LNCaP clone FGC (cell line): ENCODE data around the gene EPHB1.

Experiments
- DNase-seq: peaks from one replicate; pipeline ENCODE4 v3.0.0-alpha.2; 2011; ENCODE audit warnings: low read depth
- H3K4me3 ChIP-seq: 2 replicates; pipeline ENCODE4 v1.5.1; 2011; ENCODE audit warnings: mild to moderate bottlenecking, low read depth, low read length, control low read depth
- TF ChIP-seq, protein P1 (sequence below): IDR thresholded peaks from 2 replicates; pipeline ENCODE4 v1.5.1; 2012; ENCODE audit warnings: mild to moderate bottlenecking; ENCODE audit not compliant: control insufficient read depth, insufficient read depth; ENCODE audit errors: extremely low read depth

EPHB1 gene

DNA sequence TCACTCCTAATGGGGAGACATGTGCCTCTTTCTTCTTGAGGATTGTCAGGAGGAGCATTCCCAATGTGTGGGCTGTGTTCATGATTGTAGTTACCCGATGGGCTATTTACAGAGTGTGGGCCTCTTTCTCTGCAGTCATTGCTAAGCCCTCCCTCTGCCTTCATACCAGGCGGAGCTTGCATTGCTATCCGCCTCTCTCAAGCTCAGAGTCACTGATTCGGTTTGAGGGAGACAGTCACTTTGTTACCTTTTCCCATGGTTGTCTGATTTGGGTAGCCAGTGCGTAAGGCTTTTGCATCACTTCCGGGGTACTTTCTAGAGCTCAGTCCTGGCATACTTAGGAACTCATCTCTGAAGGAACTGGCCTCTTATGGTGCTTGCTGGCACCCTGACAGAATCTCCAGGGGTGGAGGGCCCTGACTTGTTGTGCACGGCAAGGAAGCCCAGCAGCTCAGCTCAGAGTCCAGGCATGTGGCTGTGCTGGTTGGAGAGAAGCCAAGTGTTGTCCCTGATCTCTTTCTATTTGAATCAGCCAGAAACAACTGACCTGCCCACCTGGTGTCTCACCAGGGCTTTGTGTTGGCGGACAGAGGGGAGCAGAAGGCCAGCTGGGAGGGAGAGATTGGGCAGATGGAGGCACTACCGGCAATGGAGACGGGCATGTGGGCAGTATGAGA is 79.8 kb downstream of the EPHB1 start:
- DNase-seq = no peak
- no peak overlapping the region for H3K4me3 ChIP-seq
- TF ChIP-seq, protein P1, sequence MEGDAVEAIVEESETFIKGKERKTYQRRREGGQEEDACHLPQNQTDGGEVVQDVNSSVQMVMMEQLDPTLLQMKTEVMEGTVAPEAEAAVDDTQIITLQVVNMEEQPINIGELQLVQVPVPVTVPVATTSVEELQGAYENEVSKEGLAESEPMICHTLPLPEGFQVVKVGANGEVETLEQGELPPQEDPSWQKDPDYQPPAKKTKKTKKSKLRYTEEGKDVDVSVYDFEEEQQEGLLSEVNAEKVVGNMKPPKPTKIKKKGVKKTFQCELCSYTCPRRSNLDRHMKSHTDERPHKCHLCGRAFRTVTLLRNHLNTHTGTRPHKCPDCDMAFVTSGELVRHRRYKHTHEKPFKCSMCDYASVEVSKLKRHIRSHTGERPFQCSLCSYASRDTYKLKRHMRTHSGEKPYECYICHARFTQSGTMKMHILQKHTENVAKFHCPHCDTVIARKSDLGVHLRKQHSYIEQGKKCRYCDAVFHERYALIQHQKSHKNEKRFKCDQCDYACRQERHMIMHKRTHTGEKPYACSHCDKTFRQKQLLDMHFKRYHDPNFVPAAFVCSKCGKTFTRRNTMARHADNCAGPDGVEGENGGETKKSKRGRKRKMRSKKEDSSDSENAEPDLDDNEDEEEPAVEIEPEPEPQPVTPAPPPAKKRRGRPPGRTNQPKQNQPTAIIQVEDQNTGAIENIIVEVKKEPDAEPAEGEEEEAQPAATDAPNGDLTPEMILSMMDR = no peak

DNA sequence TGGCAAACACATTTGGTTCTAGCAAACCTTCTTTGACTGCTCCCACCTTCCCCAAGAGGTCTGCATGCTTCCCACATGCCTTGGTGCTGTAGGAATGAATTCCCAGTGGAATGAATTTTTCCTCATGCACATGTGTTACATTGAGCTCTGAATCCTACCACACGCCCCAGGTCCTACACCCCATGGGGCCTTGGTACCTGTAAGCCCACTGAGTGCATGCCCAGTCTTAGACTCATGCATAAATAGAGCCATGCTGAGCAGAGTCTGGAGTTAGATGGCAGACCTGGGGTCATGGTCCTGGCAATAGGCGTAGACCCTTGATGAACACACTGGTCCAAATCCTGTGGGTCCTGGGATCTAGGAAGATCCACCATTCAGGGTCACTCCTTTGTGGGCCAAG is 81.8 kb downstream of the EPHB1 start:
- DNase-seq = no peak
- no peak overlapping the region for H3K4me3 ChIP-seq
- TF ChIP-seq, protein P1 = no peak

DNA sequence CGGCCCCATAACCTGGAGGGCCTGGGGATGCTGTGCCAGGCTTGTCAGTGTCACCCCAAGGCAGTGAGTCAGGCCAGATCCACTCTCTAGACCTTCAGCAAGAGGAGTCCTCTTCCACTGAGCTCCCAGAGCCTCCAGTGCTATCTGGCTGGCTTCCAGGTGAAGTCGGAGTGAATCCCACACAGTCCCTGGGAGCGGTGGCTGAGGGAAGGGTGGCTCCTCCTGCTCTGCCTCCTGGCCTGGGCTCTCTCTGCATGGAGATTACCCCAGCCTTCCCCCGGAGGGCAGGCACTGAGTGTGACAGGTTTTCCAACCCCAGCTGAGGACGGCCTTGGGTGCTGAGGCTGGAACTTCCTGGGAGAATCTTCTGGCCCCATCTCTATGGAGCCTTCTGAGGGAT is 82.7 kb downstream of the EPHB1 start:
- H3K4me3 ChIP-seq = no peak overlapping the region
- TF ChIP-seq, protein P1 = no peak
- no peak for DNase-seq

DNA sequence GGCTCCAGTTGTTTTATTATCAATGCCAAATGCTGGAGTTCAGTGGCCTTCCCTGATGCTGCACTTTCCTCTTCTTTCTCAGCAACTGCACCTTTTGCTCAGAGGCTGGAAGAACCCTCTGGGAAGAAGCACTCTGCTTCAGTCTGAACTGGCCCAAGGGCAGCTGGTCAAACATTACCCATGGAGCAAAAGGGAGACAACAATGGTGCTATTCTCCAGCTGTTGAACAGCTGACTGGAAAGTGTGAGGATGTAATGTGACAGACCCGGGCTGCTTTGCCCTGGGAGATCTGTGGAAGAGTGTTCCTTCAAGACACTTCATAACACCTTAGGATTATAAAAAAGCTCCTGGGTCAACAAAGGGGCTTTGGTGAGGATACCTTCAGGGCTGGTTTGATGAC is 84.9 kb downstream of the EPHB1 start:
- TF ChIP-seq, protein P1 = no peak
- DNase-seq = no peak

DNA sequence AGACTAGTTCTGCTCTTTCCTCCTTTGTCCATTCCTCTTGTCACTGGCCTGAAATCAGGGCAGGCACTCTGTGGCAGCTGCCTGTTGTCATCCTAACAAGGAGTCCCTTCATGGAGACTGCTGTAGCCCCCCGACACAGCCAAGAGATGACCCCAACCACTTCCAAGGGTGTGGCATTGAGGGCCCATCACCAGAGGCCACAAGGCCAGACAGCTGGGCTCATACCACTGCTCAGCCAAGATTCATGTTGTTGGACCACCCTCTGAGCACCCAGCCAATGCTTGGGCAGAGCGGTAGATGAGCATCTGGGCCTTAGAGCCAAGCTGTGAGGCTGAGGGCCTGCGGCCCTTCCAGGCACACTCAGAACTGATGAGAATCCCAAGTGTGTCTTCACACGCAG is 85.4 kb downstream of the EPHB1 start:
- TF ChIP-seq, protein P1 = no peak
- no peak overlapping the region for H3K4me3 ChIP-seq
- no peak for DNase-seq

More for the DNA sequence above, 84.9 kb downstream of the EPHB1 start:
- H3K4me3 ChIP-seq = no peak overlapping the region

DNA sequence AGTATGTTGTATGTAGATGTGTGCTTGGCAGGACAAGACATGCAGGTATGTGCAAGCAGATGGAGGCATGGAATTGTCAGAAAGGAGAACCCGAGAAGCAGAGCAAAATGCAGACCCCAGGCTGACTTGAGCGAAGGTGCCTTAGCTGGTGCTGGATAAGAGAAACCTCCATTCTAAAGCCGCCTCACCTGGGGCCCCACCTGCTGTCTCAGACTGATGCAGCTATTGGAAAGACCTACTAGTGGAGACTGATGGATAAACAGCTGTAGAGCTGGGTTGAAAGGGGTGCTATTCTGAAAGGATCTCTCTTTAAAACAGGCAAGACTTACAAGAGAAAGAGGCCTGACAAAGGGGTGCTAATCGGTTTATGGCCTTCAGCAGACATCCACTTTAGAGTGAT is 86.2 kb downstream of the EPHB1 start:
- no peak for DNase-seq
- no peak overlapping the region for H3K4me3 ChIP-seq
- TF ChIP-seq, protein P1 = no peak
